Mucosa of rectum (tissue), 2 donors: ENCODE results near the gene SETMAR.

Source experiments
- H3K27ac ChIP-seq, 2 donors: one replicate each; pipeline ENCODE4 v1.7.0; 2013; ENCODE audit warnings: inconsistent platforms in 2 of 2, low read depth in 2 of 2, low read length in 2 of 2
- H3K27me3 ChIP-seq, 2 donors: one replicate each; pipeline ENCODE4 v1.7.0; 2013; ENCODE audit warnings: low read length in 2 of 2; ENCODE audit not compliant: control insufficient read depth in 2 of 2, insufficient read depth in 2 of 2
- H3K36me3 ChIP-seq, 2 donors: one replicate each; pipeline ENCODE4 v1.7.0; 2013; ENCODE audit warnings: low read length in 2 of 2; ENCODE audit not compliant: control insufficient read depth in 2 of 2, insufficient read depth in 2 of 2
- H3K4me1 ChIP-seq, 2 donors: one replicate each; pipeline ENCODE4 v1.7.0; 2013; ENCODE audit warnings: low read length in 2 of 2, mild to moderate bottlenecking in 1 of 2; ENCODE audit not compliant: control insufficient read depth in 2 of 2, insufficient read depth in 2 of 2
- H3K4me3 ChIP-seq, 2 donors: one replicate each; pipeline ENCODE4 v1.7.0; 2013; ENCODE audit warnings: low read length in 2 of 2
- H3K9ac ChIP-seq, 2 donors: one replicate each; pipeline ENCODE4 v1.7.0; 2013; ENCODE audit warnings: low read length in 2 of 2, low read depth in 1 of 2, mild to moderate bottlenecking in 1 of 2
- H3K9me3 ChIP-seq, 2 donors: one replicate each; pipeline ENCODE4 v1.7.0; 2013; ENCODE audit warnings: low read length in 2 of 2; ENCODE audit not compliant: control insufficient read depth in 2 of 2
- donor health status: healthy.
- donor health status: Normal muscosa, but diverticular disease.

The SETMAR gene

DNA sequence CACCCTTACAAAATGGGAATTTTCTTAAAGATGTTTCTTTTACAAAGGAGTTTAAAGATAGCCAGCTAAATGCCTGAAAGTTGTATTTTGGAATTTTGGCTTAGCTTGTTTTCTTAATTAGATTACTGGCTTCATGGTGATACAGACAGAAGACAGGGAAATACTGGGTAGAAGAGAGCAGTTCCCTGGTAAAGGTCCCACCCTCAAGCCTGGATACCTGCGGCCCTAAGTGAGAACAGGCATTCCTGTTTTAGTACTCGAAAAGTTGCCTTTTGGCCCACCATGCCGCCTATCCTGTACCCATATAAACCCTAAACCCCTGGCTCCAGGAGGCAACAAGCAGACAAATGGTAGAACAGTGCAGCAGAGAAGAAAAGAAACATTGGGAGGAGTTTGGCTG lies 29.4 kb downstream of the SETMAR start:
- Histone ChIP-seq H3K4me3 (no peak overlapping the region), H3K27me3 (no peaks in the 10 kb centered on the region), H3K27ac (no peak overlapping the region), H3K9ac (no peak overlapping the region), H3K9me3 (no peaks in the 10 kb centered on the region), H3K4me1 (no peaks in the 10 kb centered on the region), H3K36me3 (no peaks in the 10 kb centered on the region)

- H3K9ac ChIP-seq = no peak overlapping the region
- no peaks in the 10 kb centered on the region for H3K9me3 ChIP-seq
- no peaks in the 10 kb centered on the region for H3K36me3 ChIP-seq
- no peaks in the 10 kb centered on the region for H3K4me1 ChIP-seq
- no peak overlapping the region for H3K27ac ChIP-seq
- no peaks in the 10 kb centered on the region for H3K27me3 ChIP-seq
- no peak overlapping the region for H3K4me3 ChIP-seq
These were observed 29.8 kb downstream of the SETMAR start for GRCh38 chr3:4332991-4333390.

DNA sequence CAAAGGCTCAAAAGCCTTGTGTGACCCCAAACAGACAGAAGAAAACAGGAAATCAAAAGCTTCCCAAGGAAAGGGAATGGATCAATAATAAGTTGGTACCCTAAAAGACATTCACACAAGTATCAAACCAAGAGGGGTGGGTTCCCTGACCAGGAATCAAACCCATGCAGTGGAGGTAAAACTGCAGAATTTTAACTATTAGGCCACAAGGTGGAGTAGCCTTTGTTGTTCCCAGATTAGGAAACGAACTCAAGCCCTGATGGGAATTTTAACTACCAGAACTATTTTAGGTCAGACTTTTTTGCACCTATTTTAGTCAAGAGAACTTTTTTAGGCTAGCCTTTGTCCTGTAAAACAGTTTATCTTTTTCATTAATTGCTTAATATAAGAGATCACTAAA lies 31.4 kb downstream of the SETMAR start:
- H3K4me1 ChIP-seq = no peaks in the 10 kb centered on the region
- no peaks in the 10 kb centered on the region for H3K9me3 ChIP-seq
- no peaks in the 10 kb centered on the region for H3K36me3 ChIP-seq

GRCh38 chr3:4335840-4336562 lies 32.8 kb downstream of the SETMAR start:
- no peak overlapping the region for H3K4me3 ChIP-seq
- H3K9ac ChIP-seq = no peak overlapping the region
- no peaks in the 10 kb centered on the region for H3K9me3 ChIP-seq
- H3K36me3 ChIP-seq = peaks cover 0 to 2% of the 10 kb centered on the region in 2 donors
- no peak overlapping the region for H3K27ac ChIP-seq
- H3K4me1 ChIP-seq = no peaks in the 10 kb centered on the region
- no peaks in the 10 kb centered on the region for H3K27me3 ChIP-seq

More for the DNA sequence above, 31.4 kb downstream of the SETMAR start:
- H3K4me3 ChIP-seq = no peak overlapping the region
- no peaks in the 10 kb centered on the region for H3K27me3 ChIP-seq
- H3K9ac ChIP-seq = no peak overlapping the region
- no peak overlapping the region for H3K27ac ChIP-seq

- Histone ChIP-seq H3K9ac (no peak overlapping the region), H3K4me3 (no peak overlapping the region), H3K36me3 (peaks cover 0 to 2% of the 10 kb centered on the region in 2 donors), H3K4me1 (no peaks in the 10 kb centered on the region), H3K27me3 (no peaks in the 10 kb centered on the region), H3K9me3 (no peaks in the 10 kb centered on the region), H3K27ac (no peak overlapping the region)
These were observed 33.8 kb downstream of the SETMAR start for GRCh38 chr3:4336850-4337546.

DNA sequence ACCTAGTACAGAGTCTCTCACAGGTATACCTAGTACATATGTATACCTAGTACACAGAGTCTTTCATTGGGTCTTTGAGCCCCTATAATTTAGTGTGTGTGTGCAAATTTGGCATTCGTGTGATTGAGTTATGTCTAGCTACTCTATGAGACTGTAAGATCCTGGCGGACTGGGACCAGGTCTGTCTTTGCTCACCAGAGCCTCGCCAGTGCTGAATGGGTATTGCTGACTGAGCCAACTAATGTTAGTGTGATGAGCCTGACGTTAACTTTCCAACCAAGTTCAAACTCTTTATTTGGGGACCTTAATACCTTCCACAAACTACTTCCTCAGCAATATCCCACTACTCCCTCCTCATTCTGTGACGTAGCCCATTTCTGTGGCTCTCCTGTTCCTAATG lies 35.6 kb downstream of the SETMAR start:
- Histone ChIP-seq H3K27ac (no peak overlapping the region), H3K4me3 (no peak overlapping the region), H3K9ac (no peak overlapping the region), H3K27me3 (no peaks in the 10 kb centered on the region), H3K4me1 (no peaks in the 10 kb centered on the region), H3K36me3 (peaks cover 0 to 2% of the 10 kb centered on the region in 2 donors), H3K9me3 (no peaks in the 10 kb centered on the region)

DNA sequence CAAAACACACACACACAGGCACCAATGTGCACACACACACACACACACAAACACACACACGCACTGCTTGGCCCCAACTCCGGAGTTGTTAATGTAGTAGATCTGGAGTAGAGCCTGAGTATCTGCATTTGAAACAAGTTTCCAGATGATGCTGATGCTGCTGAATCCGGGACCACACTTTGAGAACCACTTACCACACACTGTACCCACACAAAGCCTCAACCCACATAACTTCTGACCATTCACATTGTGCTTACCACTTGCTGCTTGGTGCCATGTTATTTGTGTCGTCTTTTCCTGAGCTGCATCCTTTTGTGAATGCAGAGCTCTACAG lies 36.9 kb downstream of the SETMAR start:
- Histone ChIP-seq H3K36me3 (peaks cover 0 to 2% of the 10 kb centered on the region in 2 donors), H3K4me1 (no peaks in the 10 kb centered on the region), H3K27ac (no peak overlapping the region), H3K27me3 (no peaks in the 10 kb centered on the region), H3K9ac (no peak overlapping the region), H3K4me3 (no peak overlapping the region), H3K9me3 (no peaks in the 10 kb centered on the region)

GRCh38 chr3:4340411-4341335 lies 37.5 kb downstream of the SETMAR start:
- H3K27ac ChIP-seq = no peak overlapping the region
- H3K36me3 ChIP-seq = peaks cover 0 to 2% of the 10 kb centered on the region in 2 donors
- no peaks in the 10 kb centered on the region for H3K9me3 ChIP-seq
- H3K9ac ChIP-seq = no peak overlapping the region
- H3K27me3 ChIP-seq = no peaks in the 10 kb centered on the region
- no peaks in the 10 kb centered on the region for H3K4me1 ChIP-seq
- no peak overlapping the region for H3K4me3 ChIP-seq

DNA sequence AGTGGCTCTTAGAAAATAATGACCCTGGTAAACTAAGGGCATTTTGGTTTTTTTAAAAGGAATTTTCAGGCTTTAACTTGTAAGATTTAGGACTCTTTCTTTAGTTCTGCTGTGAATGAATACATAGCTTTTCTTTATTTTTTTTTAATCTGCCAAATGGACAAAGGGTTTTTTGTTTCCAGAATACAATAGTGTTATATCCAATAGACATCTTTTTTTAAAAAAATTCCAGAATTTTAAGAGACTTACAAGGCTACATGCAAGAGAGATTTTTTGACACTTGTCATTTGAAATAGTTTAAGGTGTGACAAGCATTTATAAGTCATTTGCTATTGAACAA lies 38.1 kb downstream of the SETMAR start:
- no peak overlapping the region for H3K27ac ChIP-seq
- H3K36me3 ChIP-seq = peaks cover 0 to 2% of the 10 kb centered on the region in 2 donors
- no peaks in the 10 kb centered on the region for H3K9me3 ChIP-seq
- H3K9ac ChIP-seq = no peak overlapping the region
- H3K4me3 ChIP-seq = no peak overlapping the region
- H3K4me1 ChIP-seq = no peaks in the 10 kb centered on the region
- H3K27me3 ChIP-seq = no peaks in the 10 kb centered on the region

- peaks cover 0 to 2% of the 10 kb centered on the region in 2 donors for H3K36me3 ChIP-seq
- no peaks in the 10 kb centered on the region for H3K27me3 ChIP-seq
- H3K27ac ChIP-seq = no peak overlapping the region
- H3K4me1 ChIP-seq = no peaks in the 10 kb centered on the region
- no peak overlapping the region for H3K9ac ChIP-seq
- no peaks in the 10 kb centered on the region for H3K9me3 ChIP-seq
- no peak overlapping the region for H3K4me3 ChIP-seq
These were observed 40.1 kb downstream of the SETMAR start for GRCh38 chr3:4343258-4343657.
